GM18505 (cell line): Measurements from ENCODE around the gene FKBP15.
"Not testable (repeated sequence)": the region's sequence is repeated elsewhere in the genome, so short reads cannot be mapped to it uniquely, and the experiment has no call there.

Source experiments
- ATAC-seq: cut with Tn5 transposase; IDR thresholded peaks from one replicate; pipeline ENCODE4 v1.9.1; 2021; ENCODE audit not compliant: unreplicated experiment
- POLR2A ChIP-seq: IDR thresholded peaks from 4 replicates; pipeline ENCODE4 v1.6.1; 2011; ENCODE audit warnings: borderline replicate concordance; ENCODE audit not compliant: insufficient read depth, insufficient read length; ENCODE audit errors: extremely low read depth

Gene FKBP15

GRCh38 chr9:113247640-113248039 is 26.6 kb upstream of the FKBP15 start:
- no peak for TF ChIP-seq POLR2A
- no peak for ATAC-seq

- ATAC-seq, result no peak
These were observed 25.9 kb upstream of the FKBP15 start for GRCh38 chr9:113246928-113247327.

GRCh38 chr9:113245894-113246293 is 24.8 kb upstream of the FKBP15 start:
- no peak for TF ChIP-seq POLR2A
- ATAC-seq, result no peak

More at GRCh38 chr9:113246928-113247327, 25.9 kb upstream of the FKBP15 start:
- no peak for TF ChIP-seq POLR2A

- ATAC-seq, result no peak
- TF ChIP-seq POLR2A, result no peak
These were observed 23.5 kb upstream of the FKBP15 start for GRCh38 chr9:113244556-113244955.

- no peak for TF ChIP-seq POLR2A
- no peak for ATAC-seq
These were observed 20.1 kb upstream of the FKBP15 start for GRCh38 chr9:113241161-113241560.

- no peak for ATAC-seq
These were observed 17.8 kb upstream of the FKBP15 start for GRCh38 chr9:113238859-113239232.

GRCh38 chr9:113238202-113238858 is 17.3 kb upstream of the FKBP15 start:
- TF ChIP-seq POLR2A, result no peak
- no peak for ATAC-seq

More at GRCh38 chr9:113238859-113239232, 17.8 kb upstream of the FKBP15 start:
- TF ChIP-seq POLR2A, result no peak

- no peak for ATAC-seq
- no peak for TF ChIP-seq POLR2A
These were observed 15.9 kb upstream of the FKBP15 start for GRCh38 chr9:113237026-113237425.

- not testable (repeated sequence) for ATAC-seq
These were observed 14.7 kb upstream of the FKBP15 start for GRCh38 chr9:113235701-113236255.

- ATAC-seq, result no peak
- no peak for TF ChIP-seq POLR2A
These were observed 10.6 kb upstream of the FKBP15 start for GRCh38 chr9:113231701-113232100.

GRCh38 chr9:113228130-113228665 is 7.1 kb upstream of the FKBP15 start:
- ATAC-seq, result no peak
- no peak for TF ChIP-seq POLR2A

- TF ChIP-seq POLR2A, result no peak
- ATAC-seq, result no peak
These were observed 6.4 kb upstream of the FKBP15 start for GRCh38 chr9:113227436-113227835.

GRCh38 chr9:113223963-113224362 is 2.9 kb upstream of the FKBP15 start:
- TF ChIP-seq POLR2A, result no peak
- ATAC-seq, result no peak

GRCh38 chr9:113222482-113222841 is 1.4 kb upstream of the FKBP15 start:
- no peak for TF ChIP-seq POLR2A
- ATAC-seq, result no peak
